ENCODE measurements around the gene ZNF33A.
"Not testable (repeated sequence)": the region's sequence is repeated elsewhere in the genome, so short reads cannot be mapped to it uniquely, and the experiment has no call there.

ZNF33A gene

DNA sequence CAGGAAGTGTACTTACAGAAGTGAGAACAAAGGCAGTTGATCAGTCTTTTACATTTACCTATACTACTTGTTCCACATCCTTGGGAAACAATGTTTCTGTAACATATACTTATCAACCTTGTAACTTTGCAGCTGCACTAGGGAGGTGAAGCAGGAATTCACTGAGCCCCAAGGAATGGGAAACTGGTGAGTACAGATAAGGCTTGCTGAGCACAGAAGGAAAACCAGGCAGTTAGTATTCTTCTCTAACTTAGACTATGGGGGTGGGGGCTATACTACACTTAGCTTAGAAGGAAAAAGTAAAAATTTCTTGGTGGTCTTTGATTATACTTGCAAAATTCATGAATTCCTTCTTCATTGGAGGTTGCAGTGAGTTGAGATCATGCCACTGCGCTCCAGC lies 6.9 kb upstream of the ZNF33A start:
- H3K4me3 ChIP-seq (ENCODE audit: low read length): no peak overlapping the region
- H3K27ac ChIP-seq (ENCODE audit: low read length): no peak overlapping the region
- peaks cover 4% of the 10 kb centered on the region; the same call in 1 of the 2 replicates for H3K9me3 ChIP-seq (ENCODE audit: insufficient read depth, low read depth, low read length)
- no peaks in the 10 kb centered on the region for H3K36me3 ChIP-seq (ENCODE audit: insufficient read depth, low read depth, low read length)
- H3K9ac ChIP-seq (ENCODE audit: low read depth, low read length): no peak overlapping the region
- no peaks in the 10 kb centered on the region for H3K27me3 ChIP-seq (ENCODE audit: insufficient read depth, low read length)
- H3K4me1 ChIP-seq (ENCODE audit: insufficient read depth, low read length): no peaks in the 10 kb centered on the region

DNA sequence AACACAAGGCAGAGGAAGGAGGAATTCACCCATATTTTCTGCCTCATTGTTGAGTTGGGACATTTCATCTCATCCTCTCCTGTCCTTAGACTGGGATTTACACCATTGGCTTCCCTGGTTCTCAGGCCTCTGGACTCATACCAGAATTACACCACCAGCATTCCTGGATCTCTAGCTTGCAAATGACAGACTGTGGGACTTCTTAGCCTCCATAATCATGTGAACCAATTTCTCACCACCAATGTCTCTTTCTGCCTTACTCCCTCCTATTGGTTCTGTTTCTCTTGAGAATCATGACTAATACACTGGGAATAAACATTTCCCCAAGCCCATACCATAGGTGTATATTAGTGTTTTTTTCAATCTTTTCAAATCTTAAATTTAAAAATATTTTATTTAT lies 2.9 kb upstream of the ZNF33A start:
- H3K27ac ChIP-seq (ENCODE audit: low read length): no peak overlapping the region
- no peak overlapping the region for H3K9ac ChIP-seq (ENCODE audit: low read depth, low read length)
- H3K4me3 ChIP-seq (ENCODE audit: low read length): no peak overlapping the region

DNA sequence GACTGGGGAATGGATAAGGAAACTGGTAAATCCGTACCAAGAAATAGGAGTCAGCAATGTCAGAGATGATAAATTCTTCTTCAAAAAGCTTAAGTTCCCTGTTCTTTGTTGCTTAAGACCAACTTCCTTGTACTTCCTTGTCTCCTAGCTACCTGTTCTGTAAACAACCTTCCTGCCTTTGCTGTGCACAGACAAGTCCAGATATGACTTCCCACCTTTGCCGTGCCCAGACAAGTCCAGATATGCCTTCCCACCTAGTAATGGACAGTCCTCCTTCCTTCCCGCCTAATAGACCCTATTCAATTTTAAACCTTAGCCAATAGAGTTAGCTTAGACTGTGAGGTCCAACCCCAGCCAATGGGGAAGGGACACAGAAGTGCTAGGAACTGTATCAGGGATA lies 2.5 kb upstream of the ZNF33A start:
- H3K27ac ChIP-seq (ENCODE audit: low read length): no peak overlapping the region
- H3K4me1 ChIP-seq (ENCODE audit: insufficient read depth, low read length): 0 out of 2 replicates have a peak, but pooled peaks cover 5% of the 10 kb centered on the region
- no peaks in the 10 kb centered on the region for H3K27me3 ChIP-seq (ENCODE audit: insufficient read depth, low read length)
- H3K36me3 ChIP-seq (ENCODE audit: insufficient read depth, low read depth, low read length): peaks cover 10% of the 10 kb centered on the region; the same call in 1 of the 2 replicates
- H3K9me3 ChIP-seq (ENCODE audit: insufficient read depth, low read depth, low read length): peaks cover 4% of the 10 kb centered on the region; the same call in 1 of the 2 replicates
- no peak overlapping the region for H3K9ac ChIP-seq (ENCODE audit: low read depth, low read length)
- H3K4me3 ChIP-seq (ENCODE audit: low read length): no peak overlapping the region

More for the DNA sequence above, 2.9 kb upstream of the ZNF33A start:
- H3K27me3 ChIP-seq (ENCODE audit: insufficient read depth, low read length): no peaks in the 10 kb centered on the region
- H3K9me3 ChIP-seq (ENCODE audit: insufficient read depth, low read depth, low read length): peaks cover 4% of the 10 kb centered on the region; the same call in 1 of the 2 replicates
- peaks cover 7% of the 10 kb centered on the region; the same call in 1 of the 2 replicates for H3K36me3 ChIP-seq (ENCODE audit: insufficient read depth, low read depth, low read length)
- 0 out of 2 replicates have a peak, but pooled peaks cover 5% of the 10 kb centered on the region for H3K4me1 ChIP-seq (ENCODE audit: insufficient read depth, low read length)

DNA sequence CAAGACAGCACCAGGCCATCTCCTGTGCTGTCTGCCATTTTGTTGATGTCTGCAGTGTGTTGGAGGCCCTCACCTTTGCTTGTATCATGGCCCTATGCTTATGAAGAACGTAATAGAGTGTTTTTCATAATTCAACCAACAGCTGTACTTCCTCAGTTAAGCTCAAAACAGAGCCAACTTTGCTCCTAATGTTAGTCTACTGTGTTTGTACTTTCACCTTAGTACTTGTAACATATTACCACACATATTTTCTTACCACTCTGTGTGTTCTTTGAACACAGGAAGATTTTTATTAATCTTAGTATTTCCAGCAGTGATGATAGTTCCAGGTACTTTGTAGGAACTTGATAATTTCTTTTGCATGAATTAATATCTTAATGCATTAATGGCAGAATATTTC lies 5.9 kb downstream of the ZNF33A start:
- Histone ChIP-seq H3K27me3 (ENCODE audit: insufficient read depth, low read length) (no peaks in the 10 kb centered on the region), H3K36me3 (ENCODE audit: insufficient read depth, low read depth, low read length) (peaks cover 81% of the 10 kb centered on the region), H3K9me3 (ENCODE audit: insufficient read depth, low read depth, low read length) (no peaks in the 10 kb centered on the region), H3K27ac (ENCODE audit: low read length) (no peak overlapping the region), H3K4me3 (ENCODE audit: low read length) (no peak overlapping the region), H3K9ac (ENCODE audit: low read depth, low read length) (no peak overlapping the region), H3K4me1 (ENCODE audit: insufficient read depth, low read length) (0 out of 2 replicates have a peak, but pooled peaks cover 5% of the 10 kb centered on the region)

DNA sequence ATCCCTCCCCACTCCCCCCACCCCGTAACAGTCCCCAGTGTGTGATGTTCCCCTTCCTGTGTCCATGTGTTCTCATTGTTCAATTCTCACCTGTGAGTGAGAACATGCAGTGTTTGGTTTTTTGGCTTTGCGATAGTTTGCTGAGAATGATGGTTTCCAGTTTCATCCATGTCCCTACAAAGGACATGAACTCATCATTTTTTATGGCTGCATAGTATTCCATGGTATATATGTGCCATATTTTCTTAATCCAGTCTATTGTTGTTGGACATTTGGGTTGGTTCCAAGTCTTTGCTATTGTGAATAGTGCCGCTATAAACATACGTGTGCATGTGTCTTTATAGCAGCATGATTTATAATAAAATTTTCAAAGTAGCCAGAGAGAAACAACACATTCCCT lies 8.6 kb downstream of the ZNF33A start:
- H3K9me3 ChIP-seq (ENCODE audit: insufficient read depth, low read depth, low read length); H3K9ac ChIP-seq (ENCODE audit: low read depth, low read length); H3K27me3 ChIP-seq (ENCODE audit: insufficient read depth, low read length); H3K27ac ChIP-seq (ENCODE audit: low read length); H3K4me1 ChIP-seq (ENCODE audit: insufficient read depth, low read length); H3K4me3 ChIP-seq (ENCODE audit: low read length): not testable (repeated sequence)
- H3K36me3 ChIP-seq (ENCODE audit: insufficient read depth, low read depth, low read length): peaks cover 87% of the 10 kb centered on the region

DNA sequence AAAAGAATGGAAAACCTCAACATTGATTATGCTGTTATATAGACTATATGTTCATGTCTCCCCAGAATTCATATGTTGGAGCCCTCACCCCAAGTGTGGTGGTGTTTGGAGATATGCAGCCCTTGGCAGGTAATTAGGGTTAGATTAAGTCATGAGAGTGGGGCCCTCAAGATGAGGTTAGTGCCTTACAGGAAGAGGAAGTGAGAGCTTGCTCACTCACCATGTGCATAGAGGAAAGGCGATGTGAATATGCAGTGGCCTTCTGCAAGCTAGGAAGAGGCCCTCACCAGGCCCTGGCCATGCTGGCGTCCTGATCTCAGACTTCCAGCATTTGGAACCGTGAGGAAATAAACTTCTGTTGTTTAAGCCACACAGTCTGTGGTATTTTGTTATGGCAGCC lies 14.8 kb downstream of the ZNF33A start:
- Histone ChIP-seq H3K4me3 (ENCODE audit: low read length) (no peak overlapping the region), H3K27ac (ENCODE audit: low read length) (no peak overlapping the region), H3K9me3 (ENCODE audit: insufficient read depth, low read depth, low read length) (no peaks in the 10 kb centered on the region), H3K27me3 (ENCODE audit: insufficient read depth, low read length) (no peaks in the 10 kb centered on the region), H3K4me1 (ENCODE audit: insufficient read depth, low read length) (no peaks in the 10 kb centered on the region), H3K36me3 (ENCODE audit: insufficient read depth, low read depth, low read length) (peaks cover 91% of the 10 kb centered on the region), H3K9ac (ENCODE audit: low read depth, low read length) (no peak overlapping the region)

DNA sequence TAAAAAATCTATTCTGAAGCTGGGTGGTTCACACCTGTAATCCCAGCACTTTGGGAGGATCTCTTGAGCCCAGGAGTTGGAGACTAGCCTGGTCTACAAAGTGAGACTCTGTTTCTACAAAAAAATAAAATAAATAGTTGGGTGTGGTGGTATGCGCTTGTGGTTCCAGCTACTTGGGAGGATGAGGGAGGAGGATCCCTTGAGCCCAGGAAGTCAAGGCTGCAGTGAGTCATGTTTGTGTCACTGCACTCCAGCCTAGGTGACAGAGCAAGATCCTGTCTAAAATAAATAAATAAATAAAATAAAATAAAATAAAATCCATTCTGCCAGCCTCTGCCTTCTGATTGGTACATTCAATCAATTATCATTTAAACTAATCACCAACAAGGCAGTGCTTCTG lies 17.5 kb downstream of the ZNF33A start:
- H3K27ac ChIP-seq (ENCODE audit: low read length): no peak overlapping the region
- no peaks in the 10 kb centered on the region for H3K9me3 ChIP-seq (ENCODE audit: insufficient read depth, low read depth, low read length)
- no peaks in the 10 kb centered on the region for H3K4me1 ChIP-seq (ENCODE audit: insufficient read depth, low read length)
- H3K27me3 ChIP-seq (ENCODE audit: insufficient read depth, low read length): no peaks in the 10 kb centered on the region
- peaks cover 84% of the 10 kb centered on the region for H3K36me3 ChIP-seq (ENCODE audit: insufficient read depth, low read depth, low read length)
- no peak overlapping the region for H3K9ac ChIP-seq (ENCODE audit: low read depth, low read length)
- no peak overlapping the region for H3K4me3 ChIP-seq (ENCODE audit: low read length)

DNA sequence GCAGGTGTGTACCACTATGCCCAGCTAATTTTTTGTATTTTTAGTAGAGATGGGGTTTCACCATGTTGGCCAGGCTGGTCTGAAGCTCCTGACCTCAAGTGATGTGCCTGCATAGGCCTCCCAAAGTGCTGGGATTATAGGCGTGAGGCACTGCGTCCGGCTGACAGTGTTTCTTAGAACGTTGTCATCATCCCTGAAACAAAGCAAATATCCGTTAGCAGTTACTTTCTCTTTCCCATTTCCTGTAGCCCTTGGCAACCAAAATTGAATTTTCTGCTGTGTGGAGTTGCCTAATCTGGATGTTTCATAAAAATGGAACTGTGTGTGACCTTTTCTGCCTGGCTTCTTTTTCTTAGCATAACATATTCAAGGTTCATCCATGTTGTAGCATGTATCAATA lies 22.4 kb downstream of the ZNF33A start:
- Histone ChIP-seq H3K27ac (ENCODE audit: low read length) (no peak overlapping the region), H3K27me3 (ENCODE audit: insufficient read depth, low read length) (no peaks in the 10 kb centered on the region), H3K36me3 (ENCODE audit: insufficient read depth, low read depth, low read length) (peaks cover 79% of the 10 kb centered on the region), H3K4me3 (ENCODE audit: low read length) (no peak overlapping the region), H3K9ac (ENCODE audit: low read depth, low read length) (no peak overlapping the region), H3K4me1 (ENCODE audit: insufficient read depth, low read length) (no peaks in the 10 kb centered on the region), H3K9me3 (ENCODE audit: insufficient read depth, low read depth, low read length) (no peaks in the 10 kb centered on the region)

DNA sequence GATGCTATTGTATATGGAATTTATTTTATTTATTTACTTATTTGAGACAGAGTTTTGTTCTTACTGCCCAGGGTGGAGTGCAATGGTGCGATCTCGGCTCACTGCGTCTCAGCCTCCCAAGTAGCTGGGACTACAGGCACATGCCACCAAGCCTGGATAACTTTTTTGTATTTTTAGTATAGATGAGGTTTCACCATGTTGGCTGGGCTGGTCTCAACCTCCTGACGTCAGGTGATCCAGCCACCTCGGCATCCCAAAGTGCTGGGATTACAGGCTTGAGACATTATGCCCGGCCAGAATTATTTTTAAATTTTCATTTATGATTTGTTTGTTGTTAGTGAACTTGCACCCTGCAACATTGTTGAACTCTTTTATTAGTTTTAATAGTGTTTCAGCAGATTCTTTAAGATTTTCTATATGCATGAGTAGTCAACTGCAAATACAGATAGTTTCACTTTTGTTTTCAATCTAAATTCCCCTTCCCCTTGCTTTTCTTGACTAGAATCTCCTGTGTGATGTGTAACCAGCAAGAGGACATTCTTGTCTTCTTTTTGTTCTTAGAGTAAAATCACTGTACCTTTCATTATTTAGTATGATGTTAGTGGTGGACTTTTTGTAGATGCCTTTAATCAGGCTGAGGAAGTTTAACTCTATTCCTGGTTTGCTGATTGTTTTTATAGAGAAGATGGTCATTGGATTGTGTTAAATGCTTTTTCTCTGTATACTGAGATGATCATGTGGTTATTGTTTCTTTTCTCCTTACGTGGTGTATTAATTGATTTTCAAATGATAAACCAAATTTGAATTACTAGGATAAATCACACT lies 27.8 kb downstream of the ZNF33A start:
- Histone ChIP-seq H3K9ac (ENCODE audit: low read depth, low read length) (no peak overlapping the region), H3K4me3 (ENCODE audit: low read length) (no peak overlapping the region), H3K27ac (ENCODE audit: low read length) (no peak overlapping the region), H3K27me3 (ENCODE audit: insufficient read depth, low read length) (no peaks in the 10 kb centered on the region), H3K36me3 (ENCODE audit: insufficient read depth, low read depth, low read length) (peaks cover 41% of the 10 kb centered on the region), H3K9me3 (ENCODE audit: insufficient read depth, low read depth, low read length) (no peaks in the 10 kb centered on the region), H3K4me1 (ENCODE audit: insufficient read depth, low read length) (no peaks in the 10 kb centered on the region)

DNA sequence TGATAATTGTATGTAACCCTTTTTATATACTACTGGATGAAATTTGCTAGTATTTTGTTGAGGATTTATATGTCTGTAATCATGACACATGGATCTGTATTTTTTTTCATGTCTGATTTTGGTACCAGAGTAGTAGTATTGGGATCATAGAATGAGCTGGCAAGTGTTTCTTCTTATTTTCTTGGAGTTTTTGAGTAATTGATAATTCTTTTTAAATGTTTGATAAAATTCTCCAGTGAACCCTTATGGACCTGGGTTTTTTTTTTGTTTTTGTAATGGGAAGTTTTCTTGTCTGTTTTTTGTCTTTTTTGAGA lies 28.4 kb downstream of the ZNF33A start:
- Histone ChIP-seq H3K27me3 (ENCODE audit: insufficient read depth, low read length) (no peaks in the 10 kb centered on the region), H3K4me1 (ENCODE audit: insufficient read depth, low read length) (no peaks in the 10 kb centered on the region), H3K4me3 (ENCODE audit: low read length) (no peak overlapping the region), H3K27ac (ENCODE audit: low read length) (no peak overlapping the region), H3K9ac (ENCODE audit: low read depth, low read length) (no peak overlapping the region), H3K9me3 (ENCODE audit: insufficient read depth, low read depth, low read length) (no peaks in the 10 kb centered on the region), H3K36me3 (ENCODE audit: insufficient read depth, low read depth, low read length) (peaks cover 41% of the 10 kb centered on the region)

DNA sequence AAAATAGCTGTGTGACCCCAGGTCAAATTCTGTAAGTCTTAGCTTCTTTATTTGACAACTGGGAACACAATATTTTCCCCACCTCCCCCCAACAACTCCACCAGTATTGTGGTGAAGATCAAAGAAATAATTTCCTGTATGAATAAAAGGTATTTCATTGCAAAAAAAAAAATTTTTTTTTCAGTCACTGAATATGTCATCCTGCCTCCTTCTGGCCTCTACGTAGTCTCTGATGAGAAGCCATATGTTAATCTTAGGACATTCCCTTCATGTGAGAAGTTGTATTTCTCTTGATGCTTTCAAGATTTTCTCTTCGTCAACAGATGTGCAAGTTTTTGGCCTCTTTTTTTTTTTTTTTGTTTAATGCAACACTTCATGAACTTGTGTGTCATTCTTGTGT lies 33.0 kb downstream of the ZNF33A start:
- Histone ChIP-seq H3K27me3 (ENCODE audit: insufficient read depth, low read length) (no peaks in the 10 kb centered on the region), H3K9me3 (ENCODE audit: insufficient read depth, low read depth, low read length) (peaks cover 32% of the 10 kb centered on the region), H3K36me3 (ENCODE audit: insufficient read depth, low read depth, low read length) (peaks cover 30% of the 10 kb centered on the region; the same call in 1 of the 2 replicates), H3K4me3 (ENCODE audit: low read length) (no peak overlapping the region), H3K27ac (ENCODE audit: low read length) (no peak overlapping the region), H3K9ac (ENCODE audit: low read depth, low read length) (no peak overlapping the region), H3K4me1 (ENCODE audit: insufficient read depth, low read length) (no peaks in the 10 kb centered on the region)

DNA sequence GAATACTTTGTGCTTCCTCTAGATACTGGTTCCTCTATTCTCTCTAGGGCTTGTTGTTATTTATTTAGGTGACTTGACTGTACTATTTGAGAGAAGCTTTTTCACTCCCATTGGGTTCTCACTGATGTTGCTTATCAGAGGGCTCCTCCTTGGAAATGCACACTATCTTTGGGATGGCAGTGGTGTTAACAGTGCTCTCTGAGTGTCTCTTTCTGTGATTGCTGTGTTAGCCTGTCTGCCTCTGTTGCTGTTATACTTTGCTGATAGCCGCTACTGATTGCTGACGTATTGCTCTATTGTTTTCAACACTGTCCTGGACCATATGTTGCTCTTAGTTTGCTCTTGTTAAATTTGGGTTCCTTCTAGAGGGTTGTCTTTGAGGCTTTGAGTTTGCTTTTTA lies 34.7 kb downstream of the ZNF33A start:
- Histone ChIP-seq H3K4me1 (ENCODE audit: insufficient read depth, low read length) (no peaks in the 10 kb centered on the region), H3K4me3 (ENCODE audit: low read length) (no peak overlapping the region), H3K9me3 (ENCODE audit: insufficient read depth, low read depth, low read length) (peaks cover 38% of the 10 kb centered on the region), H3K27me3 (ENCODE audit: insufficient read depth, low read length) (no peaks in the 10 kb centered on the region), H3K9ac (ENCODE audit: low read depth, low read length) (no peak overlapping the region), H3K36me3 (ENCODE audit: insufficient read depth, low read depth, low read length) (peaks cover 37% of the 10 kb centered on the region; the same call in 1 of the 2 replicates), H3K27ac (ENCODE audit: low read length) (no peak overlapping the region)

Measured in iPS-20b (cell line).